Measurements from ENCODE around the gene HOXB1.
"Not testable (repeated sequence)": the region's sequence is repeated elsewhere in the genome, so short reads cannot be mapped to it uniquely, and the experiment has no call there.

HOXB1 gene

DNA sequence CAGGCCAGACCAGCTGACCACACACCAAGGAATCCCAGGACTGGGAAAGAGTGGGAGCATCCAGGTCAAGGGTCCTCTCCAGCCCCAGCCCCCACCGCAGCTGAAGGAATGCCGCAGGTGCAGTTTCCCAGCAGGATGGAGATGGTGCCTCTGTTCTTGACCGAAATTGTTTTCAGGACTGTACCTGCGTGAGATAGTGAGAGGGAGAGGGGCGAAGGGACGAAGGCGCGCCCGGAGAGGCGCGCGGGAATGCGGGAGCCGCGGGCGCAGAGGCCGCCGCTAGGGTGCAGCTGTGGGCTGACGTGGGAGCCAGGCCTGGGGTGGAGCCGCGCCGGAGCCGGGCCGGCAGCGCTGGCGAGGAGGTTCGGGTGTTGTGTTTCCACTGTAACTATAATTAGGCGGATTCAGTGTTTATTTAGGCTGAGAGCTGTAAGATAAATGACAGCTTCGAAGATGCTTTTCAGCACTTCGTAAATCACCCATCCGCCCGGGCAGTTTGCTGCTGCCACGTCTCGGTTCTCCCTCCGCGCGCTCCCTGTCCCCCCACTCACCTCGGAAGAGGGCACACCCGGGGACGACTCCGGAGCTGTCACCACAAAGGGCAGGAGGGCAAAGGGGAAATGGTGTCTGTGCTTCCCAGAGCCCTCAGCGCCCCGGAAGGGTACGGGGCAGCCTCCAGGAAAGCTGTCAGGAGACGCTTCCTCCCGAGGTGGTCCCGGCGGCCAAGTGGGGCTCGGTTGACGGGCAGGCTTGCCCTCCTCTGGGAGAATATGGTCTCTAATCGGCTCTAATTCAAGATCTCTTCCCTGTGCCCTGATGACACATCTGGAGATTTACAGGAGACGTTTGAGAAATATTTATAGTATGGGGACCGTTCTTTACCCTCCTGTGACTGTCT lies 38.2 kb downstream of the HOXB1 start:
- no peak for FAIRE-seq

DNA sequence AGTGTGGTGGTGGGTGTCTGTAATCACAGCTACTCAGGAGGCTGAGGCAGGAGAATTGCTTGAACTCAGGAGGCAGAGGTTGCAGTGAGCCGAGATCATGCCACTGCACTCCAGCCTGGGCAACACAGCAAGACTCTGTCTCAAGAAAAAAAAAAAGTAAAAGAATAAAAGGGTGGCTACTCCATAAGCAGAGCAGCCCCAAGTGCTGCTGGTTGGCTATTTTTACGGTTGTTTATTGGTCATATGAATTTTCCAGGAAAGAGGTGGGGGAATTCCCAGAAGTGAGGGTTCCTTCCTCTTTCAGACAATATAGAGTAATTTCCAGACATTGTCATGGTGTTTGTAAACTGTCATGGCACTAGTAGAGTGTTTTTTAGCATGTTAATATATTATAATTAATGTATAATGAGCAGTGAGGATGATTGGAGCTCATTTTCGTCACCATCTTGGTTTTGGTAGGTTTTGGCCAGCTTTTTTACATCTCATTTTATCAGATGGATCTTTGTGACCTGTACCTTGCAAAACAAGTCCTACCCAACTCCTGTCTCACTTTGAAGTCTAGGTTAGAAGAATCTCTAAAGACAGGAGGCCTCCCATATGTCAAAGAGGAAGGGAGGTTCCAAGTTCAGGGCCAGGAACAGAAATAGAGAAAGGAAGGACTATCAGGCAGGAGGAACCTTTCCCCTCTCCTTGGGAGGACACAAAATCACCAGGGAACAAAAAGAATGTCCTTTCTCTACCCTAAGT lies 39.1 kb downstream of the HOXB1 start:
- no peak for FAIRE-seq

DNA sequence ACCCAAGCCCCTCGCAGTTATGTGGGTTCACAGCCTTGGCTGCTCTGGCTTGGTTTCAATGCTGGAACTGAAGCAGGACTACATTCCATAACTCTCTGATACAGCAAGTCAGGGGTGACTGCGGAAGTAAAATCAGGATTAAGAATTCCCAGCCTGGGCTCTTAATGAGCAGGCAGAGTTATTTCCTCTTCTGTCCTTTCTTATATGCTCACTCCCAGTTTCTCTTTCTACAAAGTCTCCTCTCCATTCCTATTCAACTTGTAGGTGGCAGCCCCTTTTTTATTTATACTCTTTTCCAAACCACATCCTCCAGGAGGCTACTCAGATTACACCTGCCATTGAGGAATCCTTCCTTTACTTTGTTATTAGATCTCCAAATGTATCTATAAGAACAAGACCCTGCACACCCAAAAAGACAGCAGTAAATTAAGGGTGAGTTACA lies 40.3 kb downstream of the HOXB1 start:
- no peak for FAIRE-seq

DNA sequence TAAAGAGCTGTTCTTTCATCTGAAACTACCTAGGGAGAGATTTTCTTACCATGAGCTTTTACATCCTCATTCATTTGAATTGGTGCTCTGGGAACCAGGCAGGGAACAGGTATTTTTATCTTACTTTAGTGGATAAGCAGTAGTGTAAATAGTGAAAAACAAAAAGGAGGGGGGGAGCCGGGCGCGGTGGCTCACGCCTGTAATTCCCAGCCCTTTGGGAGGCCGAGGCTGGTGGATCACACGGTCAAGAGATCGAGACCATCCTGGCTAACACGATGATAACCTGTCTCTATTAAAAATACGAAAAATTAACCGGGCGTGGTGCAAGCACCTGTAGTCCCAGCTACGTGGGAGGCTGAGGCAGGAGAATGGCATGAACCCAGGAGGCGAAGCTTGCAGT lies 41.0 kb downstream of the HOXB1 start:
- no peak for FAIRE-seq

DNA sequence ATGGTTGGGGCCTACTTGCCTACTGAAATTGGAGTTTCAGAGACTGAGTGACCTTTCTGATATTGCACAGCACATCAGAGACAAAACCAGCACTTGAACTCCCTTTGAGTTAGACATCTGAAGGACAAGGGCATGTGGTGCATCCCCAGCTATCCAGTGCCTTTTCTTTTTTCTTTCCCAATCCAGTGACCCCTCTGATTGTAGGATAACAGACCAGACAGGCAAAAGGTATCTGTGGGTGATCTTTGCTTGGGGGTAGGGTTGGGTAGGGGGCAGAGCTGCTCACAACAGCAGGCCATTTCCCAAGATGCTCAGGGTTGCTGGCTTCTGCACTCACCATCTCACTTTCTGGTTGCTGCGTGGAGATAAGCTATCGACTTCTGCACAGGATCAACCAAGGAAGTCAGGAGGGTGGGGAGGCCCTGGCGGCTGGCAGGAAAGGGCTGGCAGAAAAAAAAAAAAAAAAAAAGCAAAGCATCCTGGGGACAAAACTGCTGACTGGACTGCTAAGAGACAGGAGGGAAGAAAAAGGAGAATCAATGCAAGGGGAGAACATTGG lies 42.2 kb downstream of the HOXB1 start:
- FAIRE-seq = no peak

DNA sequence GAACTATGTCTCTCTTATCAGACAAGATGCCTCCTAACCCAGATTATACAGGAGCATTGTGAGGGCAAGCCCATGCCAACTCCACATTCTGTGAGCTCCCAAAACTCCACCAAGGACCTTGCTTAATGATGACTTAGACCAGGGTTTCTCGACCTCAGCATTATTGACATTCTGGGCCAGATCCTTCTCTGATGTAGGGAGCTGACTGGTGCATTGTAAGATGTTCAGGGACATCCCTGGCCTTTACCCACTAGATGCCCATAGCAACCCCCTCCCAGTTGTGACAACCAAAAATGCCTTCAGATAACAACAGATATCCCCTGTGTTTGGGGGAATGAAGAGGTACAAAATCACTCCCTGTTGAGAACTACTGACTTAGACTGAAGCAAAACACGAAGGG lies 43.6 kb downstream of the HOXB1 start:
- no peak for FAIRE-seq

DNA sequence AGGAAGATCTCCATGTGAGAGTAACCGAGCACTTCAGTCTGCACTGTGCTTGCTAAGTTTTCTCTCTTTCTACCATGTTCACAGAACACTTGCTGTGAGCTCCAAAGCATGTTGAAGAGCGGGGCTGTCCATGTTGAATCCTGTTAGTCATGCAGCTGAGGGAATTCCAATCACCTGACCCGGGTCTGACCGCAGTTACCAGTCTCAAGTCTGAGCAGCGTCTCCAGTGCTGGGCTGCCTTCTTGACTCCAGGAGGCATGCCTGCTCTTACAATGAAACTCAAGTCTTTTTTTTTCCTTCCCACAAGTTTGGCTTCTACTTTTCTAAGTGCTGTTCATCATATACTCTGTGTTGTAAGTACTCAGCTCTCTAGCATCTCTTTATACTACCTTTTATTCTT lies 44.3 kb downstream of the HOXB1 start:
- no peak for FAIRE-seq

DNA sequence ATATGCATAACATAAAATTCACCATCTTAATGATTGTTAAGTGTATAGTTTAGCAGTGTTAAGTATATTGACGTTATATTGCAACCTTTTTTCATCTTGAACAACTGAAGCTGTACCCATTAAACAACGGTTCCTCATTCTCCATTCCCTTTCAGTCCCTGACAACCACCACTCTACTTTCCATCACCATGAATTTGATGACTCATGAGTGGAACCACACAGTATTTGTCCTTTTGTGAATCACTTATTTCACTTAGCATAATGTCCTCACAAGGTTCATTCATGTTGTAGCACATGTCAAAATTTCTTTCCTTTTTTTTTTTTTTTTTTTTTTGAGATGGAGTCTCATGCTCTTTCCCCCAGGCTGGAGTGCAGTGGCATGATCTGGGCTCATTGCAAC lies 46.0 kb downstream of the HOXB1 start:
- no peak for FAIRE-seq

DNA sequence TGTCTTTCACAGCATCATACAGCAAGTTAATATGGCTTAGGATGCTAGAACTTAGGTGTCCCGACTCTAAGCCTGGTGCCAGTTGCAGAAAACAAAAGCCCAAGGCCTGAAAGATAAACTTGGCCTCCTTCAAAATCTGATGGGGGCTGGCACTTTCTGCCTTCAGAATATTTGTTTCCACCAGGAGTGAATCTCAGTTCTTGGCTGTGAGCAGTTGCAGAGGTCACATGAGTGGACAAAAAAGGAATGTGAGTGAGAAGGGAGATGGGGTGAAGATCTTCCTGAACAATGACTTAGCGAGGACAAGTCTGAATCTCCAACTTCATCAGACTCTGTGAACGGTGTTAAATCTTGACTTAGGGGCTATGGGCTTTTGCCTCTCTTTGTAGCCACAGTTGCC lies 46.6 kb downstream of the HOXB1 start:
- no peak for FAIRE-seq

DNA sequence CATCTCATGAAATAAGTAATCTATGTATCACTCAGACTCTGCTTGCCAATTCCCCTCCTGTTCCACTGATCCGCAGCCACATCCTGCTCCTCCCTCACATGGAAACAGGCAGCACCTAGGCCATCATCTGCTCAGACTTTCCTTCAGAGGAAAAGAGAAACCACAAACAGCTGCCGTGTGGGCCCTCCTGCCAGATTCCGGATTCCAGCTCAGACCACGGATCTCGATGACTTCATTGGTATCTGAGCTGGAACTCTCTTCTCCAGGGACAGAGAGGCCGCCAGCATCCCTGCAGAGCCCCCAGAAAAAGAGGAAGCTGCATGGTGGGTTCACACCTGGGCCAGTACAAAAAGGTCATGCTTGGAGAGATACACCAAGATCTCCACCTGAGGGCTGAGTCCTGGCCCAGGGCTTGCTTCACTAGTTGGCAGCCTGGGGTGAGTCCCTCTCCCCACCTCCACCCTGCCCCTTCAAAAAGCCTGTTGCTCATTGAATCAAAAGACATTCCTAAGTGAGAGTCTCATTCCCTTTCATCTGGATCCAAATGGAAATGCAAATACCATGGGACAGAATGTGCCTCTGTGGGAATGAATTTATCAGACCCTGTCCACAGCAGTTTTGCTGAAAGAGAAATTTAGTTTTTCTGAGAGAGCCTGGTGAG lies 47.2 kb downstream of the HOXB1 start:
- FAIRE-seq = no peak

DNA sequence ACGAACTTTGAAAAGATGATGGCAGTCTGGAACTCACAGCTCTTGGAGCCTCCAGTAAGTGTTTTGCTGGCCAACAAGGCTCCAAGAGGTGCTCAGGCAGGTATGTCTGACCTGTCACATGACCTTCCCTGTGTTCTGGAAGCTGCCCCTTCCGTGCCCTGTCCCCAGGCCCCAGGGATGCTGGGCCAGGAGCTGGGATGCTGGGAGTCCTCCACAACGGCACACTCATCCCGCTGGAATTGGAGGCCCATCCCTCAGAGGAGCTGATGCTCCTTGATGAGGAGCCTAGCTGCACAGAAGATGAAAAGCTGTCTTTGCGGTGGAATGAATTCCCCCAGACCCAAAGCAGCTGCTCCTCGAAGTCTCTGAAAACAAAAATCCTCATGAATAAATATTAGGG lies 47.8 kb downstream of the HOXB1 start:
- no peak for FAIRE-seq

DNA sequence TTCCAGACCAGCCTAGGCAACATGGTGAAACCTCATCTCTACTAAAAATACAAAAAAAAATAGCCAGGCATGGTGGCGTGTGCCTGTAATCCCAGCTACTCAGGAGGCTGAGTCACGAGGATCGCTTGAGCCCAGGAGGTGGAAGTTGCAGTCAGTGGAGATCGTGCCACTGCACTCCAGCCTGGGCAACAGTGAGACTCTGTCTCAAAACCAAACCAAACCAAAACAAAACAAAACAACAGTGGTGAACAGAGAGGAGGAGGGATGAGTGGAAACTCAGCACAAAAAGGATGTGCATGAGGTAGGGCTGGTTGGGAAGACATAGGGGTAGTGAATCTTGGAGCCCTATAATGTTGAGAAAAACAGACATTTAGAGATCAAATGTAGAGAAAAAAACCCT lies 48.5 kb downstream of the HOXB1 start:
- not testable (repeated sequence) for FAIRE-seq

DNA sequence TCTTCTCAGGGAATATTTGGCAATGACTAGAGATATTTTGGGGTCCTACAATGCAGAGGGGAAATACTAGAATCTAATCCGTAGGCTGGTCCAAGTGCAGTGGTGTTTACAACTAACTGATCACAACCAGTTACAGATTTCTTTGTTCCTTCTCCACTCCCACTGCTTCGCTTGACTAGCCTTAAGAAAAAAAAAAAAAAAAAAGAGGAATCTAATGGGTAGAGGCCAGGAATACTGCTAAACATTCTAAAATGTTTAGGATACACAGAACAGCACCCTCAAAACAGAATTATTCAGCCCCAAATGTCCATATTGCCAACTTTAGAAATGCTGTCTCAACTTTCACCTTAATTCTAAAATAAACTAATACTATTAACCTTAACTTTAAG lies 51.8 kb downstream of the HOXB1 start:
- no peak for FAIRE-seq
